CD4-positive, alpha-beta T cell (primary cell): ENCODE data around the gene UCK1. TPM values are rescaled to one million over a fixed set of nuclear protein-coding genes. Genes with fewer than 3 reads are reported as not detected.

Source experiments
- ATAC-seq: fragments of 200-7000 bp; cut with Tn5 transposase; one replicate; pipeline ENCODE4 v1.10.0; 2022; ENCODE audit warnings: mild to moderate bottlenecking; ENCODE audit not compliant: poor library complexity
- CTCF ChIA-PET: fragments of 350-600 bp; sonication (Branson Sonifier 250); formaldehyde crosslinking; loops from one replicate; lab custom pipeline; 2021; ENCODE audit warnings: antibody characterized with exemption, inconsistent platforms; lab: Charles Lee
- POLR2A ChIA-PET: fragments of 350-600 bp; sonication (Branson Sonifier 250); formaldehyde crosslinking; loops from one replicate; lab custom pipeline; 2021; ENCODE audit warnings: antibody characterized with exemption, inconsistent platforms; lab: Charles Lee
- DNase-seq, 14 experiments: peaks; one replicate each; pipeline ENCODE4 v3.0.0-alpha.2; 2013 to 2020; ENCODE audit warnings: mixed read lengths in 2 of 14
- H3K27ac ChIP-seq, 2 donors: one replicate each; pipeline versions ENCODE4 v1.5.1 to v1.7.0; 2013; ENCODE audit warnings: low read length in 2 of 2, low read depth in 1 of 2, mild to moderate bottlenecking in 1 of 2
- H3K27me3 ChIP-seq, 2 experiments: 1 replicate in 1 of 2; 2 replicates in 1 of 2; pipeline versions ENCODE4 v1.6.1 to v1.7.0; 2013; ENCODE audit warnings: low read length in 2 of 2, control low read depth in 1 of 2, mild to moderate bottlenecking in 1 of 2, moderate library complexity in 1 of 2; ENCODE audit not compliant: insufficient read depth in 2 of 2, control insufficient read depth in 1 of 2
- H3K36me3 ChIP-seq: one replicate; pipeline ENCODE4 v1.6.1; 2013; ENCODE audit warnings: low read length, control low read depth; ENCODE audit not compliant: insufficient read depth
- H3K4me1 ChIP-seq: one replicate; pipeline ENCODE4 v1.6.1; 2013; ENCODE audit warnings: low read length, control low read depth; ENCODE audit not compliant: insufficient read depth
- H3K4me3 ChIP-seq: one replicate; pipeline ENCODE4 v1.5.1; 2013; ENCODE audit warnings: mild to moderate bottlenecking, low read length, moderate library complexity
- H3K9me3 ChIP-seq, 2 experiments: 1 replicate in 1 of 2; 2 replicates in 1 of 2; pipeline versions ENCODE4 v1.6.1 to v1.7.0; 2013; ENCODE audit warnings: low read length in 2 of 2, mild to moderate bottlenecking in 2 of 2, control low read depth in 1 of 2, moderate library complexity in 1 of 2; ENCODE audit not compliant: control insufficient read depth in 1 of 2, insufficient read depth in 1 of 2
- H3K27ac Mint-ChIP-seq: one replicate; pipeline ENCODE4 v1.8.0; 2020; ENCODE audit warnings: mixed read lengths
- H3K27me3 Mint-ChIP-seq: one replicate; pipeline ENCODE4 v1.8.0; 2021; ENCODE audit warnings: mixed read lengths
- H3K36me3 Mint-ChIP-seq: one replicate; pipeline ENCODE4 v1.8.0; 2021; ENCODE audit warnings: low read depth, mixed read lengths
- H3K4me1 Mint-ChIP-seq: one replicate; pipeline ENCODE4 v1.8.0; 2021; ENCODE audit warnings: low read depth, mixed read lengths
- H3K4me3 Mint-ChIP-seq: one replicate; pipeline ENCODE4 v1.8.0; 2020; ENCODE audit warnings: mild to moderate bottlenecking, mixed read lengths
- H3K9me3 Mint-ChIP-seq: one replicate; pipeline ENCODE4 v1.8.0; 2020; ENCODE audit warnings: mixed read lengths
- intact Hi-C, 2 experiments: fragments of 100-400 bp; cut with DNase I in 1 of 2; cut with micrococcal nuclease in 1 of 2; formaldehyde crosslinking; loops; one replicate each; pipeline versions ENCODE4 v1.15.1 to v1.9.0; 2023 to 2025; cut with DNase I, micrococcal nuclease
- total RNA-seq, 174 experiments: library from RNA in 2 of 174; stranded (reverse) in 2 of 174; gene quantifications; one replicate each; pipeline ENCODE4 v1.2.3 and lab custom pipeline; 2021 to 2026
- TF ChIP-seq, protein P1 (sequence below): fragments of 200-600 bp; IDR thresholded peaks from one replicate; pipeline ENCODE4 v1.8.0; 2022; ENCODE audit warnings: antibody characterized with exemption, mild to moderate bottlenecking

UCK1 gene
- total RNA-seq, 2 experiments from 2014 or later: 22.1 to 22.5 TPM

DNA sequence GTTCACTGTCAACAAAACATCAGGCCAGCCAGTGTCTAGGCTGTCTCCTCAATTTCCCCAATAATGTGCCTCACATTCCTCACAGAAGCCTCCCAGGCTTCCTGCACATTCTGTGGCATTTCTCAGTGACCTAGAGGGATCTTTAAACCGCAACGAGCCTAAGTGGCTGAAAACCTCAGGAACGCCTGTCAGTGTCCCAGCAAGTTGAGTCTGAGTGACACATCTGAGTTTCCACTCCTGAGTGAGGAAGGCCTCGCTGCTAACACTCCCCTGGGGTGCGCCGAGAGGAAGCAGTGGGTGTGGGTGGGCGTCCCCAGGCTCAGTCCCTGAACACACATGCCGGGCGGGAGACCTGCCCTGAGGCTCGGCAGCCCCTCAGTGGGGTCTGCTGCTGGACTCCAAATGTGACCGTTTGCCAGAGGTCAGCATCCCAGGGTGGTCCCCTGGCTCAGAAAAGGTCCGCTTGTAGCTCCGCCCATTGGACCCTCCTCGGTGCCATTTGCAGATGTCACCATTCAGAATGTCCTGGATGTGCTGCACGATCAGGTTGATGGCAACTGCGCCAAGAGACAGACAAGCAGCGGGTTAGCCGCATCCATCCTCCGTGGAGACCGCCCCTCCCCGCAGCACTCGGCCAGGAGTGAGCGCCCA, 6.3 kb downstream of the UCK1 start:
- CTCF ChIA-PET: no interaction called here

DNA sequence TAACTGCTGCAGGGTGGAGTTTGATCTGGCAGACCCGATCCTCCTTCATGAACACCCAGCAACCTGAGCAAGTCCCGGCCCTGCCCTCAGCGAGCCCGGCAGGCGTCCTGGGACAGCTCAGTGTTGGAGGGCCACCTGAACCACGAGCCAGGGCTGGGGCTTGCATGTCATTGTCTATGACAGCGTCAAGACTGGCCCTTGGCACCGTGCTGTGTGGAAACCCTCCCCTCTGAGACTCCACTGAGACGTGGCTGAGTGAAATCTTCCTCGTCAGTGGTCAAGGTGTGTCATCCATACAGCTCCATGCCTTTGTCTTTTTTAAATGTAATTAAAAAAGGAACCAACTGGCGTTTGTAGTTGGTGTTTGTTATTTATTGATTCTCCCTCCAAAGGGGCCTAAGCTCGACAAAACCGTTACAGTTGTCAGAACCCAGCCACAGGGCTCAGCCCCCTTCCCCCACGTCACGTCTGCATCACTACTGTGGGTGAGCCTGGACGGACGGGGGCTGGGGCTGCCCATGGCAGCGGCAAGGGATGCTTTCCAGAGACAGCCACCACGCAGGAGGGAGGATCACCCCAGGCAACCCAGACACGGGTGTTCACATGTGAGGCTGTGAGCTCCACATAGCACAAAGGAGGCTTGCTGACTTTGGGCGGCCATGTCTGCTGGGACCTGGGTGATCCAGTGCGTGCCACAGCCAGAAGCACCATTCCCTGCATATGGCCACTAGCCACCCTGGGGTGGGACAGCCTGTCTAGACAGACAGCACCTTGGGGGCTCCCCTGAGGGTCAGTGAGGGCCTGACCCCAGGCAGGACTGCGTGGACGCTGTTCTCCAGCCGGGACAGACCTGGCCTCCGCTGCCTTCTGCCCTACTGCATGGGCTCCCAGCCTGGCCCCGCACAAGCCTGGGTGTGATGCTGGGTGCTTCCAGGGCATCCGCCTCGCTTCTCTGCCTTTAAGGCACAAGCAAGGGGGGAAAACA, 7.3 kb downstream of the UCK1 start:
- H3K27me3 ChIP-seq: no peaks in the 10 kb centered on the region
- no peak overlapping the region for H3K27ac Mint-ChIP-seq
- no peaks in the 10 kb centered on the region for H3K9me3 Mint-ChIP-seq
- ATAC-seq: no peak
- H3K36me3 ChIP-seq: peaks cover 92% of the 10 kb centered on the region
- H3K9me3 ChIP-seq: no peaks in the 10 kb centered on the region
- H3K4me3 ChIP-seq: no peak overlapping the region
- H3K27me3 Mint-ChIP-seq: no peaks in the 10 kb centered on the region
- H3K4me1 ChIP-seq: no peaks in the 10 kb centered on the region
- intact Hi-C loops: no loop called here
- ChIA-PET CTCF (no interaction called here), POLR2A (interaction anchor here (0.8 kb wide), 1 partner anchor 9 kb away, joined by 3 read pairs; no protein-coding TSS in a partner anchor)
- H3K36me3 Mint-ChIP-seq: peaks cover 78% of the 10 kb centered on the region
- H3K4me1 Mint-ChIP-seq: peaks cover 12% of the 10 kb centered on the region
- no peak overlapping the region for H3K27ac ChIP-seq
- TF ChIP-seq, protein P1, sequence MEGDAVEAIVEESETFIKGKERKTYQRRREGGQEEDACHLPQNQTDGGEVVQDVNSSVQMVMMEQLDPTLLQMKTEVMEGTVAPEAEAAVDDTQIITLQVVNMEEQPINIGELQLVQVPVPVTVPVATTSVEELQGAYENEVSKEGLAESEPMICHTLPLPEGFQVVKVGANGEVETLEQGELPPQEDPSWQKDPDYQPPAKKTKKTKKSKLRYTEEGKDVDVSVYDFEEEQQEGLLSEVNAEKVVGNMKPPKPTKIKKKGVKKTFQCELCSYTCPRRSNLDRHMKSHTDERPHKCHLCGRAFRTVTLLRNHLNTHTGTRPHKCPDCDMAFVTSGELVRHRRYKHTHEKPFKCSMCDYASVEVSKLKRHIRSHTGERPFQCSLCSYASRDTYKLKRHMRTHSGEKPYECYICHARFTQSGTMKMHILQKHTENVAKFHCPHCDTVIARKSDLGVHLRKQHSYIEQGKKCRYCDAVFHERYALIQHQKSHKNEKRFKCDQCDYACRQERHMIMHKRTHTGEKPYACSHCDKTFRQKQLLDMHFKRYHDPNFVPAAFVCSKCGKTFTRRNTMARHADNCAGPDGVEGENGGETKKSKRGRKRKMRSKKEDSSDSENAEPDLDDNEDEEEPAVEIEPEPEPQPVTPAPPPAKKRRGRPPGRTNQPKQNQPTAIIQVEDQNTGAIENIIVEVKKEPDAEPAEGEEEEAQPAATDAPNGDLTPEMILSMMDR: no peak
- no peak for DNase-seq
- no peak overlapping the region for H3K4me3 Mint-ChIP-seq

More for the DNA sequence above, 6.3 kb downstream of the UCK1 start:
- POLR2A ChIA-PET: no interaction called here
- H3K4me1 ChIP-seq: peaks cover 6% of the 10 kb centered on the region
- TF ChIP-seq, protein P1: no peak
- H3K27me3 Mint-ChIP-seq: no peaks in the 10 kb centered on the region
- no peak for DNase-seq
- H3K4me3 Mint-ChIP-seq: no peak overlapping the region
- H3K27me3 ChIP-seq: no peaks in the 10 kb centered on the region
- H3K9me3 ChIP-seq: no peaks in the 10 kb centered on the region
- H3K36me3 Mint-ChIP-seq: peaks cover 78% of the 10 kb centered on the region
- no peaks in the 10 kb centered on the region for H3K9me3 Mint-ChIP-seq
- intact Hi-C loops: no loop called here
- H3K4me1 Mint-ChIP-seq: peaks cover 17% of the 10 kb centered on the region
- no peak overlapping the region for H3K4me3 ChIP-seq
- H3K27ac ChIP-seq: no peak overlapping the region
- ATAC-seq: no peak
- no peak overlapping the region for H3K27ac Mint-ChIP-seq
- peaks cover 91% of the 10 kb centered on the region for H3K36me3 ChIP-seq

DNA sequence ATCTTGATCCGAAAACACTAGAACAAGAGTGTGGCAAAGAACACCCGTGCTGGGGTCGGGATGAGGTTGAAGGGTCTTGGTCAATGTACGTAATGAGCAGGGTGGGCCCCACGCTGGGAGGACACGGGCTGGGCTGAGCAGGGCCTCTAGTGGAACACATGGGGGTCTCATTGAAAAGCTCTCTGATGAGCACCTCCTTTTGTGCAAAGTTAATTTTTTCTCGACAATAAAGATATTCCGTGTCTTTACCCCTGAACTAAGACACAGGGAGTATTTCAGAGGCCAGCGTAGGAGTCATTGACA, 8.0 kb downstream of the UCK1 start:
- Mint-ChIP-seq H3K27ac (no peak overlapping the region), H3K36me3 (peaks cover 71% of the 10 kb centered on the region), H3K9me3 (no peaks in the 10 kb centered on the region), H3K4me3 (no peak overlapping the region), H3K4me1 (peaks cover 5% of the 10 kb centered on the region), H3K27me3 (no peaks in the 10 kb centered on the region)
- H3K9me3 ChIP-seq: no peaks in the 10 kb centered on the region
- intact Hi-C loops: no loop called here
- TF ChIP-seq, protein P1: no peak
- DNase-seq: no peak
- CTCF ChIA-PET: no interaction called here
- H3K36me3 ChIP-seq: peaks cover 92% of the 10 kb centered on the region
- H3K27ac ChIP-seq: no peak overlapping the region
- H3K4me3 ChIP-seq: no peak overlapping the region
- POLR2A ChIA-PET: interaction anchor here (0.8 kb wide), 1 partner anchor 8 kb away, joined by 3 read pairs; no protein-coding TSS in a partner anchor
- no peaks in the 10 kb centered on the region for H3K4me1 ChIP-seq
- H3K27me3 ChIP-seq: no peaks in the 10 kb centered on the region
- no peak for ATAC-seq
